GM10248 (cell line): ENCODE data around the gene PLEKHO1.

Experiments used
- CTCF ChIA-PET: fragments of 300-600 bp; sonication (Branson Sonifier 250); formaldehyde crosslinking; extraction: SDS; loops from one replicate; lab custom pipeline; 2021; ENCODE audit warnings: antibody characterized with exemption; lab: Yijun Ruan, JAX
- POLR2A ChIA-PET: fragments of 350-650 bp; sonication (Branson Sonifier 250); formaldehyde crosslinking; extraction: SDS; loops from one replicate; lab custom pipeline; 2020; ENCODE audit warnings: antibody characterized with exemption; lab: Yijun Ruan, JAX
- DNase-seq: peaks from one replicate; pipeline ENCODE4 v3.0.0; 2012; ENCODE audit errors: extremely low spot score
- TF ChIP-seq, protein P1 (sequence below): IDR thresholded peaks from 2 replicates; pipeline ENCODE4 v1.5.1; 2012; ENCODE audit warnings: mild to moderate bottlenecking, low read depth; ENCODE audit errors: extremely low read depth, missing control alignments, control extremely low read depth

PLEKHO1 gene

GRCh38 chr1:150115121-150115520 is 34.6 kb upstream of the PLEKHO1 start:
- TF ChIP-seq, protein P1, sequence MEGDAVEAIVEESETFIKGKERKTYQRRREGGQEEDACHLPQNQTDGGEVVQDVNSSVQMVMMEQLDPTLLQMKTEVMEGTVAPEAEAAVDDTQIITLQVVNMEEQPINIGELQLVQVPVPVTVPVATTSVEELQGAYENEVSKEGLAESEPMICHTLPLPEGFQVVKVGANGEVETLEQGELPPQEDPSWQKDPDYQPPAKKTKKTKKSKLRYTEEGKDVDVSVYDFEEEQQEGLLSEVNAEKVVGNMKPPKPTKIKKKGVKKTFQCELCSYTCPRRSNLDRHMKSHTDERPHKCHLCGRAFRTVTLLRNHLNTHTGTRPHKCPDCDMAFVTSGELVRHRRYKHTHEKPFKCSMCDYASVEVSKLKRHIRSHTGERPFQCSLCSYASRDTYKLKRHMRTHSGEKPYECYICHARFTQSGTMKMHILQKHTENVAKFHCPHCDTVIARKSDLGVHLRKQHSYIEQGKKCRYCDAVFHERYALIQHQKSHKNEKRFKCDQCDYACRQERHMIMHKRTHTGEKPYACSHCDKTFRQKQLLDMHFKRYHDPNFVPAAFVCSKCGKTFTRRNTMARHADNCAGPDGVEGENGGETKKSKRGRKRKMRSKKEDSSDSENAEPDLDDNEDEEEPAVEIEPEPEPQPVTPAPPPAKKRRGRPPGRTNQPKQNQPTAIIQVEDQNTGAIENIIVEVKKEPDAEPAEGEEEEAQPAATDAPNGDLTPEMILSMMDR = no peak
- no peak for DNase-seq
- POLR2A ChIA-PET = no interaction called here
- CTCF ChIA-PET = no interaction called here

DNA sequence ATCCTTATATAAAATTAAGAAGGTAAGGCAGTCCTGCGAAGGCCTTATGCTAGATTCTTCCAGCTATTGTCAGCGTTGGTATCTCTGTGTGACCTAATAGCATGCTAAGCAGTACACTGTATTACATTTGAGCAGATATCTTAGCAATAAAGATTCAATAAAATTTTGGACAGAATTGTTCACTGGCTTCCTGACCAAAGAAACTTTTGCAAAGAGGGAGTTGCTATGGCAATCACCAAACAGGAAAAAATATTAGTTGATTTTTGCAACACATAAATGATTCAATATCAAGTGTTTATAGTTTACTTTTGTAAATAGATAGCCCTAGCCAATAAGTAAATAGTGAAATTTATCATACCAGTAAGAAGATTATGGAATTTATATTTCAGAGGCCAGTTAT is 31.0 kb upstream of the PLEKHO1 start:
- POLR2A ChIA-PET = interaction anchor here (1.1 kb wide), 1 partner anchor 31 kb away, joined by 3 read pairs; the partner anchor contains the start of gene PLEKHO1
- CTCF ChIA-PET = no interaction called here
- no peak for DNase-seq
- TF ChIP-seq, protein P1 = no peak

DNA sequence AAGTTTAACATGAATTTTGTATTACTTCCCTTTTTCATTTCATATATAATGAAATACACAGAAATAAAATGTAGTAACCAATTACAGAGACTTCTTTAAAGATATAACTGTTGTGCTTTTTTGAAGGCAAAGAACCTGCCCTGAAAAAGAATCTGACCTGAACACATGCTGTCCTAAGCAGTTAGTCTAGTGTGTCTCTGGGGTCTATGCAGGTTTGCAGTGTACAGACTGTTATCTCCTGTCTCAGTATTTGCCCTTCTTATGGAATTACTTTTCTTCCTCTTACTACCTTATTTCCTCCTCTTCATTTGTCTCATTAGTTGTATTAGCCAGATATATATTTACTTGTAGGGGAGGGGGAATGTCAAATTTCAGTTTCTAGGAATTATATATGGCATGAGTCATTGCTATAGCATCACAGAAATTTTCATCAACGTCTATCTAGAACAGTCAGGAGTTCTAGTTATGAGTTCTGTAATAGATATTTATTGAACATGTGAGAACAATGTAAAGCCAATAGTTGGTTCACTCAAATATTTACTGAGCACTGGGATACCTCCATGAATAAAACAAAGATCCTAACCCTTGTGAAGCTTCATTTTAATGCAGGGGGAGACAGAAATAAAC is 28.4 kb upstream of the PLEKHO1 start:
- ChIA-PET POLR2A (no interaction called here), CTCF (interaction anchor here (1.3 kb wide), 1 partner anchor 12 kb away, joined by 3 read pairs; no protein-coding TSS in a partner anchor)
- no peak for DNase-seq

GRCh38 chr1:150126811-150127210 is 22.9 kb upstream of the PLEKHO1 start:
- TF ChIP-seq, protein P1 = no peak
- CTCF ChIA-PET = interaction anchor here (1.1 to 3.1 kb wide), 5 partner anchors 10 to 53 kb away, joined by 4 to 11 read pairs (median 6); no protein-coding TSS in a partner anchor
- POLR2A ChIA-PET = no interaction called here
- no peak for DNase-seq

More for the DNA sequence above, 28.4 kb upstream of the PLEKHO1 start:
- TF ChIP-seq, protein P1 = no peak

DNA sequence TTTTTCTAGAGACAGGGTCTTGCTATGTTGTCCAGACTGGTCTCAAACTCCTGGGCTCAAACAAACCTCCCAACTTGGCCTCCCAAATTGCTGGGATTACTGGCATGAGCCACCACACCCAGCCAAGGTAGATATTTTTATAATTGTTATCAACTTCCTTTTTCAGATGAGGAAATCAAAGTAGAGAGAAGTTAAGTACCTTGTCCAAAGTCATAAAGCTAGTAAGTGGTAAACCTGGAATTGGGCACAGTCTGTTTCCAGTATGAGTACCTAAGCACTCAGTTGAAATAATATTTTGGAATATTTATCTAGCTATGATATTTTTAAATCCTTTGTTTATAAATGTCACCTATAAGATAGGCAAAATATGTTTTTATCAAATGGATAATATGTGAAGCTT is 22.3 kb upstream of the PLEKHO1 start:
- ChIA-PET CTCF (interaction anchor here (1.1 to 3.1 kb wide), 6 partner anchors 8 to 54 kb away, joined by 3 to 11 read pairs (median 6); no protein-coding TSS in a partner anchor), POLR2A (no interaction called here)
- TF ChIP-seq, protein P1 = no peak
- no peak for DNase-seq

DNA sequence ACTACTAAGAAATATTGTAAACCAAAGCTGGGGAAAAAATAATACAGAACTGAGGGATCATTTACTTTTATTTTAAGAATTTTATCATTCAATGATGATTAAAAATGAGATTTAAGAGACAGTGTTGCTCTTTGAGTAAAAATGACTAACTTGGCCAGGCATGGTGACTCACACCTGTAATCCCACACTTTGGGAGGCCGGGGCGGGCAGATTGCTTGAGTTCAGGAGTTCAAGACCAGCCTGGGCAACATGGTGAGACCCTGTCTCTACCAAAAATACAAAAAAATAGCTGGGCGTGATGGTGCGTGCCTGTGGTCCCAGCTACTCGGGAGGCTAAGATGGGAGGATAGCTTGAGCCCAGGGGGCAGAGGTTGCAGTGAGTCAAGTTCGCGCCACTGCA is 21.8 kb upstream of the PLEKHO1 start:
- DNase-seq = no peak
- CTCF ChIA-PET = interaction anchor here (1.1 to 3.1 kb wide), 5 partner anchors 8 to 41 kb away, joined by 3 to 11 read pairs (median 5); no protein-coding TSS in a partner anchor
- TF ChIP-seq, protein P1 = no peak
- POLR2A ChIA-PET = no interaction called here
